Epithelial cell of proximal tubule (primary cell): Measurements from ENCODE around the gene CALHM5. TPM values are rescaled to one million over a fixed set of nuclear protein-coding genes. Genes with fewer than 3 reads are reported as not detected.

Experiments
- DNase-seq: peaks from one replicate; pipeline ENCODE4 v3.0.0-alpha.2; 2011; ENCODE audit warnings: low read depth
- H3K4me3 ChIP-seq: 2 replicates; pipeline ENCODE4 v1.5.1; 2011; ENCODE audit warnings: low read depth, mild to moderate bottlenecking, low read length
- CTCF ChIP-seq: conservative IDR thresholded peaks from 2 replicates; pipeline ENCODE4 v1.5.1; 2012; ENCODE audit warnings: low read depth, mild to moderate bottlenecking, low read length
- total RNA-seq: library from RNA; depleted of rRNA; stranded (reverse); fragments of >200 nt; gene quantifications from 2 replicates; pipeline ENCODE4 v1.2.3, GENCODE V29; 2015

Gene CALHM5
- total RNA-seq, 1 donor from 2014 or later = 0.12 TPM

GRCh38 chr6:116518621-116519368 is 7.4 kb downstream of the CALHM5 start:
- no peak for DNase-seq
- no peak for TF ChIP-seq CTCF
- H3K4me3 ChIP-seq = no peak overlapping the region

GRCh38 chr6:116522896-116523295 is 11.5 kb downstream of the CALHM5 start:
- no peak for TF ChIP-seq CTCF
- no peak for DNase-seq
- no peak overlapping the region for H3K4me3 ChIP-seq

DNA sequence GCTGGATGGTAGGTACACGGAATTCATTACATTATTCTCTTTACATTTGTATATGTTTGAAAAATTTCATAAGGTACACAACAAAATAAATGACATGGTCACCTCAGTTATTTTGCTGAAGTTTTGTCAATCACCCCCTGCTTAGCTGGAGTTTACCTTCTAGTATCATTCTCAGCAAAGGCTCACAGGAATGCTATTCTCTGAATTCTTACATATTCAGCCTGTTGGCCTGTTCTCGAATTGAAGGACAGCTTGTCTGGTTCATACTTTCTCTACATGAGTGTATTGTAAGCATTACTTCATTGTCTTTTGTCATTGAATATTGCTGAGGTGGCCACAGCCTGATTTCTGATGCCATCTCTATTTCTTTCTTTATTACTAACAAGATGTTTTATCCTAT is 12.8 kb downstream of the CALHM5 start:
- DNase-seq = no peak
- H3K4me3 ChIP-seq = no peak overlapping the region
- no peak for TF ChIP-seq CTCF

DNA sequence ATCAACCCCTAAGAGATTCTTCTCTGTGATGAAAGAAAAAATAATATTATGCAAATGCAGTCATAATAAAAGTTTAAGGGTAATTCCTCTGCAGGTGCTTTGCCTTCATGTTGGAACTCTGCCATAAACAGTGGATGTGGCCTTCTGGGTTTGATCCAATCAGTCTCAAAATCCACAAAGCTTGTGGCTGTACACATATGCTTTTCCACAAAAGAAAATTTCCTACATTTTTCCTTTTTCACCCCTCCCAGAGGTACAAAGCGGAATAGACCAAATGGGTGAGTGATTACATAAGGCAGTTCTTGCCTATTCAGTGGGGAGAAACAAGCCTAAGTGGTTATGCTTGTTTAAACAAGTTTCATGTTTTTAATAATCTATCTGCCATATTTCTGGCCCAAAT is 16.7 kb downstream of the CALHM5 start:
- no peak overlapping the region for H3K4me3 ChIP-seq
- no peak for TF ChIP-seq CTCF
- no peak for DNase-seq

- H3K4me3 ChIP-seq = no peak overlapping the region
- no peak for TF ChIP-seq CTCF
- no peak for DNase-seq
These were observed 17.3 kb downstream of the CALHM5 start for GRCh38 chr6:116528780-116529179.

- TF ChIP-seq CTCF = no peak
- DNase-seq = no peak
These were observed 18.2 kb downstream of the CALHM5 start for GRCh38 chr6:116529466-116530290.

More at GRCh38 chr6:116529466-116530290, 18.2 kb downstream of the CALHM5 start:
- H3K4me3 ChIP-seq = no peak overlapping the region
